Activated CD4-positive, alpha-beta T cell treated with anti-CD3 and anti-CD28 coated beads for 36 hours (primary cell): ENCODE measurements around the gene PGF. TPM values are rescaled to one million over a fixed set of nuclear protein-coding genes. Genes with fewer than 3 reads are reported as not detected.

Experiments used
- ATAC-seq: fragments of 200-7000 bp; cut with Tn5 transposase; one replicate; pipeline ENCODE4 v1.10.0; 2021; ENCODE audit warnings: mild to moderate bottlenecking, moderate library complexity
- CTCF ChIA-PET: fragments of 350-600 bp; sonication (Branson Sonifier 250); formaldehyde crosslinking; loops from one replicate; lab custom pipeline; 2021; ENCODE audit warnings: antibody characterized with exemption; lab: Charles Lee
- POLR2A ChIA-PET: fragments of 350-600 bp; sonication (Branson Sonifier 250); formaldehyde crosslinking; loops from one replicate; lab custom pipeline; 2021; ENCODE audit warnings: antibody characterized with exemption, inconsistent platforms; lab: Charles Lee
- DNase-seq: peaks from one replicate; pipeline ENCODE4 v3.0.0-alpha.2; 2020
- H3K27ac Mint-ChIP-seq: one replicate; pipeline ENCODE4 v1.8.0; 2021; ENCODE audit warnings: mixed read lengths
- H3K27me3 Mint-ChIP-seq: one replicate; pipeline ENCODE4 v1.8.0; 2021; ENCODE audit warnings: mixed read lengths
- H3K36me3 Mint-ChIP-seq: one replicate; pipeline ENCODE4 v1.8.0; 2021; ENCODE audit warnings: low read depth, mixed read lengths
- H3K4me1 Mint-ChIP-seq: one replicate; pipeline ENCODE4 v1.8.0; 2021; ENCODE audit warnings: mixed read lengths
- H3K4me3 Mint-ChIP-seq: one replicate; pipeline ENCODE4 v1.8.0; 2021; ENCODE audit warnings: mild to moderate bottlenecking, moderate library complexity, mixed read lengths
- H3K9me3 Mint-ChIP-seq: one replicate; pipeline ENCODE4 v1.8.0; 2021; ENCODE audit warnings: low read depth, mixed read lengths
- intact Hi-C, 2 experiments: fragments of 100-400 bp; cut with DNase I in 1 of 2; cut with micrococcal nuclease in 1 of 2; formaldehyde crosslinking; loops; one replicate each; pipeline versions ENCODE4 v1.14.2 to v1.15.1; 2022 to 2024; cut with DNase I, micrococcal nuclease
- total RNA-seq, 2 experiments: library from RNA; stranded (reverse); gene quantifications; one replicate each; pipeline ENCODE4 v1.2.3, GENCODE V29; 2021

The PGF gene
- total RNA-seq, 2 experiments from 2014 or later = 0.09 TPM; not detected in 1

- CTCF ChIA-PET = interaction anchor here (1.0 to 1.5 kb wide), 4 partner anchors 20 to 154 kb away, joined by 3 to 4 read pairs (median 3); no protein-coding TSS in a partner anchor
- no peak for DNase-seq
- POLR2A ChIA-PET = no interaction called here
- Mint-ChIP-seq H3K4me1 (peaks cover 6% of the 10 kb centered on the region), H3K4me3 (no peak overlapping the region), H3K36me3 (no peaks in the 10 kb centered on the region), H3K27me3 (peaks cover 2% of the 10 kb centered on the region), H3K27ac (no peak overlapping the region), H3K9me3 (no peaks in the 10 kb centered on the region)
- no peak for ATAC-seq
- intact Hi-C loops = loop anchor here in 1 of 2 experiments (5.0 to 10.0 kb wide), 2 partner anchors 52 to 345 kb away; partner anchors contain the start of gene EIF2B2
These were observed 5.4 kb downstream of the PGF start for GRCh38 chr14:74949859-74950573.

- no peak overlapping the region for H3K4me3 Mint-ChIP-seq
- CTCF ChIA-PET = interaction anchor here (0.6 to 1.5 kb wide), 5 partner anchors 20 to 256 kb away, joined by 3 to 5 read pairs (median 3); no protein-coding TSS in a partner anchor
- ATAC-seq (no peak), DNase-seq (no peak)
- no peaks in the 10 kb centered on the region for H3K36me3 Mint-ChIP-seq
- H3K27ac Mint-ChIP-seq = no peak overlapping the region
- H3K4me1 Mint-ChIP-seq = peaks cover 6% of the 10 kb centered on the region
- peaks cover 2% of the 10 kb centered on the region for H3K27me3 Mint-ChIP-seq
- POLR2A ChIA-PET = no interaction called here
- no peaks in the 10 kb centered on the region for H3K9me3 Mint-ChIP-seq
- intact Hi-C loops = loop anchor here in 1 of 2 experiments (5.0 to 10.0 kb wide), 2 partner anchors 53 to 346 kb away; partner anchors contain the start of gene EIF2B2
These were observed 6.2 kb downstream of the PGF start for GRCh38 chr14:74949191-74949601.

GRCh38 chr14:74948228-74949175, 6.9 kb downstream of the PGF start:
- H3K9me3 Mint-ChIP-seq = no peaks in the 10 kb centered on the region

GRCh38 chr14:74947353-74948227, 7.8 kb downstream of the PGF start:
- no peak for ATAC-seq
- Mint-ChIP-seq H3K27me3 (no peaks in the 10 kb centered on the region), H3K9me3 (no peaks in the 10 kb centered on the region), H3K27ac (no peak overlapping the region), H3K4me3 (no peak overlapping the region), H3K4me1 (peaks cover 12% of the 10 kb centered on the region), H3K36me3 (no peaks in the 10 kb centered on the region)
- POLR2A ChIA-PET = interaction anchor here (0.5 to 0.8 kb wide), 2 partner anchors 8 to 87 kb away, joined by 3 to 4 read pairs; partner anchors contain the start of gene PGF
- intact Hi-C loops = loop anchor here (2.0 to 10.0 kb wide), 4 partner anchors 55 to 347 kb away; partner anchors contain the start of gene EIF2B2 (in 2 of the 2)
- DNase-seq = no peak
- CTCF ChIA-PET = interaction anchor here (0.6 to 5.2 kb wide), 14 partner anchors 10 to 1219 kb away, joined by 3 to 39 read pairs (median 3); partner anchors contain the start of gene ACYP1

More at GRCh38 chr14:74948228-74949175, 6.9 kb downstream of the PGF start:
- no peaks in the 10 kb centered on the region for H3K36me3 Mint-ChIP-seq
- peaks cover 1% of the 10 kb centered on the region for H3K27me3 Mint-ChIP-seq
- H3K27ac Mint-ChIP-seq = no peak overlapping the region
- ChIA-PET POLR2A (no interaction called here), CTCF (interaction anchor here (0.6 to 5.2 kb wide), 13 partner anchors 9 to 257 kb away, joined by 3 to 39 read pairs (median 3); partner anchors contain the start of gene ACYP1)
- intact Hi-C loops = loop anchor here in 1 of 2 experiments (5.0 to 10.0 kb wide), 2 partner anchors 54 to 346 kb away; partner anchors contain the start of gene EIF2B2
- H3K4me3 Mint-ChIP-seq = no peak overlapping the region
- ATAC-seq = no peak
- H3K4me1 Mint-ChIP-seq = peaks cover 6% of the 10 kb centered on the region
- DNase-seq = no peak

- Mint-ChIP-seq H3K4me3 (no peak overlapping the region), H3K4me1 (peaks cover 21% of the 10 kb centered on the region), H3K9me3 (no peaks in the 10 kb centered on the region), H3K27ac (no peak overlapping the region), H3K27me3 (no peaks in the 10 kb centered on the region), H3K36me3 (no peaks in the 10 kb centered on the region)
- intact Hi-C loops = loop anchor here (1.0 to 10.0 kb wide), 8 partner anchors 9 to 357 kb away; partner anchors contain the start of genes EIF2B2 (in 2 of the 2) and PGF (in 1 of the 2)
- CTCF ChIA-PET = interaction anchor here (0.5 to 5.2 kb wide), 19 partner anchors 12 to 1218 kb away, joined by 3 to 39 read pairs (median 4); partner anchors contain the start of genes ACYP1, RPS6KL1 and ZC2HC1C
- no peak for ATAC-seq
- POLR2A ChIA-PET = interaction anchor here (0.5 to 0.8 kb wide), 2 partner anchors 9 to 87 kb away, joined by 3 to 4 read pairs; partner anchors contain the start of gene PGF
- no peak for DNase-seq
These were observed 8.6 kb downstream of the PGF start for GRCh38 chr14:74946659-74947281.

- Mint-ChIP-seq H3K4me3 (no peak overlapping the region), H3K27ac (no peak overlapping the region), H3K27me3 (no peaks in the 10 kb centered on the region), H3K9me3 (no peaks in the 10 kb centered on the region), H3K36me3 (no peaks in the 10 kb centered on the region), H3K4me1 (peaks cover 28% of the 10 kb centered on the region)
- peak; percentile 69 for ATAC-seq
- ChIA-PET POLR2A (interaction anchor here (0.8 kb wide), 1 partner anchor 9 kb away, joined by 3 read pairs; the partner anchor contains the start of gene PGF), CTCF (interaction anchor here (0.5 to 5.2 kb wide), 33 partner anchors 8 to 376 kb away, joined by 3 to 39 read pairs (median 3); partner anchors contain the start of genes PGF, RPS6KL1 and ZC2HC1C)
- DNase-seq = peak; percentile 87
- intact Hi-C loops = loop anchor here (1.0 to 10.0 kb wide), 8 partner anchors 9 to 357 kb away; partner anchors contain the start of genes EIF2B2 (in 2 of the 2) and PGF (in 1 of the 2)
These were observed 9.3 kb downstream of the PGF start for GRCh38 chr14:74945852-74946658.

- intact Hi-C loops = loop anchor here in 1 of 2 experiments (5.0 to 10.0 kb wide), 2 partner anchors 57 to 349 kb away; partner anchors contain the start of gene EIF2B2
- CTCF ChIA-PET = interaction anchor here (0.6 to 5.2 kb wide), 34 partner anchors 9 to 454 kb away, joined by 3 to 39 read pairs (median 3); partner anchors contain the start of genes PGF, RPS6KL1 and ZC2HC1C
- peak; percentile 66 for DNase-seq
- Mint-ChIP-seq H3K4me3 (no peak overlapping the region), H3K9me3 (no peaks in the 10 kb centered on the region), H3K27ac (no peak overlapping the region), H3K36me3 (no peaks in the 10 kb centered on the region), H3K27me3 (no peaks in the 10 kb centered on the region), H3K4me1 (peaks cover 31% of the 10 kb centered on the region)
- ATAC-seq = no peak
- POLR2A ChIA-PET = no interaction called here
These were observed 10.0 kb downstream of the PGF start for GRCh38 chr14:74945261-74945851.

- ChIA-PET CTCF (interaction anchor here (0.6 to 1.6 kb wide), 8 partner anchors 19 to 146 kb away, joined by 3 to 7 read pairs (median 3); partner anchors contain the start of gene RPS6KL1), POLR2A (no interaction called here)
- DNase-seq (no peak), ATAC-seq (no peak)
- no peaks in the 10 kb centered on the region for H3K27me3 Mint-ChIP-seq
- no peak overlapping the region for H3K4me3 Mint-ChIP-seq
- peaks cover 40% of the 10 kb centered on the region for H3K4me1 Mint-ChIP-seq
- no peaks in the 10 kb centered on the region for H3K36me3 Mint-ChIP-seq
- peaks cover 3% of the 10 kb centered on the region for H3K9me3 Mint-ChIP-seq
- H3K27ac Mint-ChIP-seq = peak overlapping the region; percentile 65
- intact Hi-C loops = loop anchor here in 1 of 2 experiments (10.0 kb wide), 1 partner anchor 352 kb away; no protein-coding TSS in a partner anchor
These were observed 12.8 kb downstream of the PGF start for GRCh38 chr14:74942608-74943007.
